Raji (cell line): ENCODE results near the gene MED27.

Source experiments
- POLR2A ChIP-seq: IDR thresholded peaks from 2 replicates; pipeline ENCODE4 v1.6.1; 2011; ENCODE audit warnings: low read depth, low read length, control low read depth; ENCODE audit not compliant: insufficient read depth

Gene MED27

DNA sequence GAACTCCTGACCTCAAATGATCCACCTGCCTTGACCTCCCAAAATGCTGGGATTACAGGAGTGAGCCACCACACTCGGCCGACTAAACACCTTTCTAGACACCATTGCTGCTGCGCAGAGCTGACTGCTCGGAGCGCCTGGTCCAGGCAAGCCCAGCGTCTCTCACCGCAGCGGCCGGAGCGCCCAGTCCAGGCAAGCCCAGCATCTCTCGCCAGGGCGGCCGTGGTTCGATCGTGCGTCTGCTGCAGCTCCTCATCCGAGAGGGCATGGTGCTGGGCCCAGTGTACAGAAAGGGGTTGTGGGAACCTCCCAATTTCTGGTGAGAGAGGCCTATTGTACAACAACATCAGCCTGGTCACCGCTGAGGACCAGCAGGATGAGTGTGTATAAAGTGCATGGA, 230.3 kb downstream of the MED27 start:
- no peak for TF ChIP-seq POLR2A

DNA sequence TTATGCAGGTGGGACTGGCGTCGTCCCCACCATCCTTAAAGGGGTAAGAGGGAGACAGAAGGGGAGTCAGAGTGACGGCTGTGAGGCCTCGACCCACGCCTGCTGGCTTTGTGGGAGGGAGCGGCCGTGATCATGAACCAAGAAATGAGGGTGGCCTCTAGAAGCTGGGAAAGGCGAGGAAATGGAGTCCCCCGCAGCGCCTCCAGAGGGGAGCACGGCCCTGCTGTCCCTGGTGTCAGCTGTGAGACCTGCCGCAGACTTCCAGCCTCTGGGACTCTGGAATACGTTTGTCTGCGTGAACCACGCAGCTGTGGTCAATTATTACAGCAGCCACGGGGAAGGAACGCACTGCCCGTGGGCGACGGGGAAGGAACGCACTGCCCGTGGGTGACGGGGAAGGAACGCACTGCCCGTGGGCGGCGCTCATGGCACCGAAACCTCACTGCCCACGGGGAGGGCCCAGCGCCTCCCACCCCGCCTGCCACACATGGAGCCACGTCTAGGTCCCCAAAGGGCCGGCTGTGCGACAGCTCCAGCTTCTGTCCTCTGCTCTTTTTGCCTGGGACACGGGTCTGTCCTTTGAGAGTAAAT, 231.0 kb downstream of the MED27 start:
- TF ChIP-seq POLR2A, result no peak

DNA sequence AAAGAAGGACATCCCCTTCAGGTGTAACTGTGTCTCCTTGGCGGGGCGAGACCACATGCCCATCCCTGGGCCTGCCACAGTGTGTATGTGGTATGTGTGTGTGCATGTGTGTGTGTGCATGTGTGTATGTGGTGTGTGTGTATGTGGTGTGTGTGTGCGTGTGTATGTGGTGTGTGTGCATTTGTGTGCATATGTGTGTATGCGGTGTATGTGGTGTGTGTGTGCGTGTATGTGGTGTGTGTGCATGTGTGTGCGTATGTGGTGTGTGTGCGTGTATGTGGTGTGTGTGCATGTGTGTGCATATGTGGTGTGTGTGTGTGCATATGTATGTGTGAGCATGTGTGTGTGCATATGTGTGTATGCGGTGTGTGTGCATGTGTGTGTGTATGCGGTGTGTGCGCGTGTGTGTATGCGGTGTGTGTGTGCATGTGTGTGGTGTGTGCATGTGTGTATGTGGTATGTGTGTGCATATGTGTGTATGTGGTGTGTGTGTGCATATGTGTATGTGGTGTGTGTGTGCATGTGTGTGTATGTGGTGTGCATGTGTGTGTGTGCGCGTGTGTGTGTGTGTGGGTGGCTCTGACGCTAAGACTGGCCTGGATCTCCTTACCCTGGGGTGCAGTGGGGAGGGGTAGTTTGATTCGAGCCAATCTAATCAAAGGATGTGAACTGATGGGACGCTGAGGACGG, 231.9 kb downstream of the MED27 start:
- TF ChIP-seq POLR2A, result no peak

DNA sequence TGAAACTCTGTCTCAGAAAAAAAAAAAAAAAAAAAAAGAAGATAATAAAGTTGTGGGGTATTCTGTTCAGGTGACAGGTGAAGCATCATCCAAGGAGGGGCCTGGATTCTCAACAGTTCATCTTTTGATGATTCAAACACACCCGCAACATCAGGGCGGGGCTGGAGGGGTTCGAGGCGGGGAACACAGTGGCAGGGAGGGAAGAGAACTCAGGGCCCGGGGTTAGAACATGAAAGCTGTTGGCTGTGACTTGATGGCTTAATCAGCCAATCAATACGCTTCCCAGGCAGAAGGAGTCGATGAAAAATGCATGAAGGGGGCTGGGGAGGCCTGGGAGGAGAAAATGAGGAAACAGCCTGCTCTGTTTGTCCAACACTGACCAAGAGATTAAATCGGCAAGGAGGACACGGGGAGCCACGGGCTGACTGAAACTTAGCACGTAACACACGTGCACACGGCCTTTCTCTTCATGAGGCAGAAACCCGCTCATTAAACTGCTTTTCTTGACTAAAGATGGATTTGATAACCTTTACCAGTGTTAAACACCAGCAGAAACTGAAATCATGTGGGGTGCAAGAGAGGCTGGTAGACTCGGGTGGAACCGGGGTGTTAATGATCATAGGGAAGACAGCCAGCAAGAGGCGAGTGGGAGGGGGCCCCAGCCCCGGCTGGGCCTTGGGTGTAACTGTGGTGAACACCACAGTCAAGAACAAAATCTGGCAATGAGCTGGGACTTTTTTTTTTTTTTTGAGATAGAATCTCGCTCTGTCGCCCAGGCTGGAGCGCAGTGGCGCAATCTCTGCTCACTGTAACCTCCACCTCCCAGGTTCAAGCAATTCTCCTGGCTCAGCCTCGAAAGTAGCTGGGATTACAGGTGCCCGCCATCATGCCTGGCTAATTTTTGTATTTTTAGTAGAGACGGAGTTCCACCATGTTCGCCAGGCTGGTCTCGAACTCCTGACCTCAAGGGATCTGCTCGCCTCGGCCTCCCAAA, 234.1 kb downstream of the MED27 start:
- no peak for TF ChIP-seq POLR2A

- TF ChIP-seq POLR2A, result no peak
Measured at GRCh38 chr9:131844745-131845118, 234.9 kb downstream of the MED27 start.

DNA sequence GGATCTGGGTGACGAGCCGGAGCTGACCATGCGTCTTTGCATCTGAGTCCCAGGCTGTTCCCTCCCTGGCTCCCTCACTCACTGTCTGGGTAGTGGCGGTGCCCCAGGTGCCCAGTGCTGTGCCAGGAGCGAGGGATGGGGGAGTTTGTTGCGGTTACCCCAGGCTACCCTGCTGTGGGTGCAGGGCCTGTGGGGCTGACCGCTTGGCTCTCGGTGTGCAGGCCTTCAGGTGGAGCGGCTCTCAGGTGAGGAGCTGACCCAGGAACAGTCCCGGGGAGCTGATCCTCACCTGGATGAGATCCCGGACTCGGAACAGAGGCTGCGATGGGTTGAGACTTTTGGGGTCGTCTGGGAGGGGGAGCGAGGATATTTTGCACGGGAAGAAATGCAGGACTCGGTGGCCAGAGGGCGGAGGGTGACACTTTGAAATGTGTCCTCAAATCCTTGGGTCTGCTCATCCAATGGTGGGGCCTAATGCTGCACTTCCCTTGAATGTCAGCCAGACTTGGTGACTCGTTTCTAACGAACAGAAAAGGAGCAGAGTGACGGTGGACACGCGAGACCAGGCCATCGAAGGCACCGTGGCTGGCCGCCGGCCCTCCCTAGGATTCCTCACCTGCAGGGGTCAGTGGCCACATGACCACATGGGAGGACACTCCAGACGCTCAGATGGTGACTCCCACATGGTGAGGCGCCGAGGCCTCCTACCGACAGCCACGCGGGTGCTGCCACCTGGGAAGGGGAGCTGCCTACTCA, 235.5 kb downstream of the MED27 start:
- no peak for TF ChIP-seq POLR2A

DNA sequence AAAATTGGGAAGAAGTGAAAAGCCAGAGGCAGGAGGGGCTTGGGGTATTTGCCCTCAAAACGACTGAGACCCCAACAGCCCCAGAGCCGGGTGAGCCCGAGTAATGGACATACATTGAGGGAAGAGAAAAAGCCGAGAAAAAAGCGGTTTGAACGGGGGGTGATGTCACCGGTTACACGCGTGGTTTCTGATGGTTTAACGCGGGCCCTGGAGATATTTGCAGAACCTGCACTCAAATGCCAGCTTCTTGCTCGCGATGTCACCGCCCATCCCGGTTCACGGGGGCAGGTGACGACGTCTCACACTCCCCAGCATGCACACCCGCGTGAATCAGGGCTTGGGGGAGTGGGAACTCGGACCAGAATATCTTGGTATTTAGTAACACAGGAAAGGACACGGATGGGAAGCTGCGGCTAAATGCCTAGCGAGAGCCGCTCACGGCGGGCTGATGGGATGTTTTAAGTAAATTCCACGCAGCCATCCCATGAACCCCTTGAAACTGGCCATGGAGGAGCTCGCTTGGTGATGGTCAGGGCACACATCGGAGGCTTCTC, 237.8 kb downstream of the MED27 start:
- TF ChIP-seq POLR2A, result no peak

DNA sequence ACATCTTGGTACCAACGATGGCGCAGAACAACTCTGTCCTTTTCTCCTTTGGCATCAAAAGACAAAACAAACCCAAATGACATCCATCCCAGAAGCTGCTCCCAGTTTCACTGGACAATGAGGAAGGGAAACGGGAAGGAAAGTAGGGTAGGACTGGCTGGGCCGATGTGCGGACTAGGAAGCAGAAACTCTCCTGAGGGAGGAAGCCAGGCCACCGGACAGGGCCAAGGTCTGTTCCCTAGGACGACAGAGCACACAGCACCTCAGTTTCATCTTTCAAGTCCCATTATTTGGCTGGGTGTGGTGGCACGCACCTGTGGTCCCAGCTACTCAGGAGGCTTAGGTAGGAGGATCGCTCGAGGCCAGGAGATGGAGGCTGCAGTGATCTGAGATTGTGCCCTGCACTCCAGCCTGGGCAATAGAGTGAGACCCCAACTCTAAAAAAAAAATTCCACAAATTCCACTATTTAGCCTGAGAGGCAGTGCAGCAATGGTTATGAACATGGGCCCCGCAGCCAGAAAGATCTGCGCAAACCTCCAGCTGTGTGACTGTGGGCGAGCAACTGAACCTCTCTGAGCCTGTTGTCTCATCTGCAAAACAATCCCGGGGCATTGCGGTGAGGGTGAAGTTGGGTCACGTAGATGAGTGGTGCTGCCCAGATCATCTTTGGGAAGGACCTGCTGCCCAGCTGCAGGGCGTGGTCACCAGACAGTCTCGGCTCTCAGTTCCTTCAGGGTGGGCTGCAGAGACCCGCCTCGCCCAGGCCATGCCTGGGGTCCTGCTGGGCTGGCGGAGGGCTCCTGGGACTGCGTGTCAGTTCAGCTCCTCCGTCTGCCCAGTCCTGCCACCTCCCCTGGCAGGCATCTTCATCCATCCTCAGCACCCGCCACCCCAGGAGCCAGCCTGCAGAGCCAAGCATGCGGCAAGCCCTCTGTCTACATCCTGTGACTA, 238.6 kb downstream of the MED27 start:
- TF ChIP-seq POLR2A, result no peak

DNA sequence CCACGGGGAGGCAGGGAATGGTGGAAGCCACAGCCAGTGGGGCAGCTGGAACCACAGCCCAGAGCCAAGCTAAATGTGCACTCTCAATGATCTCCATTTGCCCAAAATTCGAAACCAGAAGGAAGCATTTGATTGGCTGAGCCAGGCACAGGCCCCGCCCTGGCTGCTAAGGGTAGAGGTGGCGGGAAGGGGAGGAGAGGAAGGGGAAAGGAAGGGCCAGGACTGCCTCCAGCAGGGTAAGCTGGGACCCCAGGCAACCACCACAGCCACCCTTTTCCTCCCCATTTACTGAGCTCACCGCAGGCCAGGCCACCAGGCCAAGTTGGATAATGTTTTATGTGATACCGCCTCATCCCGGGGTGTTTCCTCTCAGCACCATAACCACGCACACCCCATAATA, 239.4 kb downstream of the MED27 start:
- no peak for TF ChIP-seq POLR2A

DNA sequence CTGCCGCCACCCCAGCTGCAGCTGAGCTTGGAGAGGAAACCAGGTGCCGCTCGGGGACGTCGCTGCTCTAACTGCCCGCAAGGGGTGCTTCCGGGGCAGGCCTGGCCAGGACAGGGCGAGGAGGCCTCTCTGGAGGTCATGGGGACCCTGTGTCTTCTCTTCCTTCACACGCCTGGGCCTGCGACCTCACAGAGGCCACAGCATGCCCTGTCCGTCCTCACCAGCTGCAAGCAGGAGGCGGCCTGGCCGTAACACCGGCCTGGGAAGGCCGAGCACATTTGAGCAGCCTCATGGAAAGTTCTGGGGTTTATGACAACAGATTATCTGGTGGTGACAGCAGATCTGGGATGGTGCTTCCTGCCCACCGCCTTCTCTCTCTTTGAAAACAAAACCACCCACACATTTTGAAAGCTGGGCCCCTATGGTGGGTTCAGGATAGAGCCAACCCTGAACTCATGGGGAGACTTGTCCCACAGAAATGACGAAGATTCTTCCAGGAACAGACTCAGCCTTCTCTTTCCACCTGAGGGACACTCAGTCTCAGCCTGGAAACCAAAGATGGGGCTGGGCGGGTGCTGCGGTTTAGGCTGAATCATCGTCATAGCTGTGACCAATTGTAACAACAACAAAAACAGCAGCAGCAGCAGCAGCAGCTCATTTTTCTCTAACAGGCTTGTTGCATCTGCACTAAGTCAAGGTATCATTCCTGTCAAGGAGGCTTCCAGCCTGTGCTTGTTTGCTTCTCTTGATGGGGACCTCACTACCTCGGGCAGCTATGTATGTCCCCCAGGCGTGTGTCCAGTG, 240.2 kb downstream of the MED27 start:
- TF ChIP-seq POLR2A, result no peak

GRCh38 chr9:131838530-131839280, 241.0 kb downstream of the MED27 start:
- no peak for TF ChIP-seq POLR2A

DNA sequence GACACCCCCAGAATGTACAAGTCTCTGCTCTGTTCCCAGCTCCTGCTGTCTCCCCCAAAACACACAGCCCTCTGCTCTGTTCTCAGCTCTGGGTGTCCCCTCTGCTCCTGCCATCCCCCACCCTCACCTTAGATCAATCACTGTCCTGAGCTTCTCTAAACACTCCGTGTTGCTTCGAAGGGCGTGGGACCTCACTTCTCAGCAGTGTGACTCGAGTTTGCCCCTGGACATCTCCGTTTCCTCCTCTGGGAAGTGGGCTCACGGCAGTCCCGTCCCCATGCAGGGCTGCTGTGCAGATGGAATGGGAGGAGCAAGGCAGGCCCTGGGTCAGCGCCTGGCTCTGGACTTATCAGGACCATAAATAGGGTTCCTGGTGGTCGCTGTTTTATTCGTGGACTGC, 241.8 kb downstream of the MED27 start:
- TF ChIP-seq POLR2A, result no peak
